ENCODE data around the gene OR1D5. TPM values are rescaled to one million over a fixed set of nuclear protein-coding genes. Genes with fewer than 3 reads are reported as not detected.
"Not testable (repeated sequence)": the region's sequence is repeated elsewhere in the genome, so short reads cannot be mapped to it uniquely, and the experiment has no call there.

The OR1D5 gene
- total and polyA plus RNA-seq, 2 donors (not counting 3 experiments of a cell fraction or from before 2014, with no cell fraction given): not detected

DNA sequence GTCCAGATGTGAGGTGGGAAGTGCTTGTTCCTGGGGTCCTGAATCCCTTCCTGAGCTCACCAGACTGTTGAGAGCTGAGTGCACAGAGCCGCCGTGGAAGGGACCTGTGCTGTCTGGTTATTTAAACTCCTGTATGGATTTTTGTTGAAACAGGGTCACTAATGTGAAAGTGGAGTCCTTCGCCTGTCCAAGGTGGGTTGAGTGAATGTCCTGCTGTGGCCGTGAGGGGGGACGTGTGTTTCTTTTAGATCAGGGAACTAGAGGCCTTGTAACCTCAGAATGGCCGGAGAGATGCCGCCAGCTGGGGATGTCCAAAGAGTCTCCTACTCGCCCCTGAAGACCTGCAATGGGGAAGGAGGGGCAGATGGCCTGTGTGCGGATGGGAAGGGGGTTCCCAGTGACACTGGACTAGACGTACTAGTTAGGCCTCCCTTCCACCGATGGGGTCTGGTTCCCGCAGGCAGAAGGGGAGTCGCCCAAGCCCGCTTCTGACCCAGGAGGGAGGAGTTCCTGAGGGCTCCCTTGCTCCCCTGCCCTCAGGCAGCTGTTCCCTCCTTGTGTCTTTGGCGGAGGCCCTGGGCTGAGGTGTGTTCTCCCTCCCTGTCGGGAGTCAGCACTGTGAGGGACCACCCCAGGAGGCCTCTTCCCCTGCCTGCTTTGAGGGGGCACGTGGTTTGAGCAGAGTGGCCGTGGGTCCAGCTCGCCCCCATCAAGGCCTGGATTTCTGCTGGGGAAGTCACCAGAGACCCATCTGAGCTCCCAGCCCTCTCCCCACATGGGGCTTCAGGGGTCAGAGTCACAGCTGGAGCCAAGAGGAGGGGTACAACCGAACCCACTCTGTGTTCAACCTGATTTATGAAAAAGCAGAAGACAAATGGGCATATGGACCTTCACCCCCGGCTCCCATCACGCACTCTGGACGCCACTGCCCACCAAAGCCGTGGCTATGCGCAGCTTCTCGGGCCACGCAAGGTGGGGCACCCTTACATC is 30.9 kb downstream of the OR1D5 start:
- intact Hi-C loops (cut with micrococcal nuclease): no loop called here
- POLR2A ChIA-PET: no interaction called here

DNA sequence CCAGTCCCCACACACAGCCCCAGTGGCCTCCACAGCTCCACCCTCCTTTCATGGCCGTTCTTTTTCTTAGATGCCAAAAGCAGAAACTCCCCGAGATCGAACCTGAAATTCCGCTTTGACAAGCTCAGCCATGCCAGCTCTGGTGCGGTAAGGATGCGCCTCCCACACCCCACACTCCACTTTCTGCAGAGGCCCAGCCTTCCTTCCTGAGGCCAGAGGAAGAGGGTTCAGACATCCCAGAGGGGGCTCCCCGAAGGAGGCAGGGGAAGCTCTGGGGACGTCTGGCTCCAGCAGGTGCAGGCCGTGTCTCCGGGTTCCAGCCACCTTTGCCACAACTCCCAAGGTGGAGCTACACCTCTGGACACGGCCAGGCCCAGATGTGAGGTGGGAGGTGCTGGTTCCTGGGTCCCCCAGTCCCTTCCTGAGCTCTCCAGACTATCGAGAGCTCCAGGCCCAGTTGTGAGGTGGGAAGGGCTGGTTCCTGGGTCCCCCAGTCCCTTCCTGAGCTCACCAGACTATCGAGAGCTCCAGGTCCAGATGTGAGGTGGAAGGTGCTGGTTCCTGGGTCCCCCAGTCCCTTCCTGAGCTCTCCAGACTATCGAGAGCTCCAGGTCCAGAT is 32.4 kb downstream of the OR1D5 start:
- BruUV-seq (replicated peaks); H3K27me3 ChIP-seq (ENCODE audit: control insufficient read depth in 2 of 2, insufficient read depth in 2 of 2, low read length in 2 of 2); FAIRE-seq; H3K36me3 ChIP-seq (ENCODE audit: control insufficient read depth in 2 of 2, extremely low read depth in 1 of 2, insufficient read depth in 2 of 2, low read length in 2 of 2); DNase-seq (ENCODE audit: low read depth, low spot score); H3K79me2 ChIP-seq (ENCODE audit: control insufficient read depth, insufficient read depth, low read length); dilution Hi-C loops (cut with MboI; ENCODE audit: extremely low pct_ligation_motif_present, low sequenced_read_pairs); H3K9me3 ChIP-seq (replicated peaks; ENCODE audit: control insufficient read depth, insufficient read depth, low read length); H4K20me1 ChIP-seq (replicated peaks; ENCODE audit: control insufficient read depth, extremely low read depth, insufficient read depth, low read length); H3K9me1 ChIP-seq (replicated peaks; ENCODE audit: control insufficient read depth, extremely low read depth, insufficient read depth, low read length); POLR2A ChIA-PET; H3K4me3 ChIP-seq (replicated peaks in 1 of 3; ENCODE audit: insufficient read depth in 1 of 3, low read depth in 1 of 3, low read length in 3 of 3): not testable (repeated sequence)
- H3K4me2 ChIP-seq (ENCODE audit: insufficient read depth, low read length): peak overlapping the region; percentile 35
- peak overlapping the region; percentile 77 for H3K9ac ChIP-seq (replicated peaks; ENCODE audit: extremely low read depth, insufficient read depth, low read length)
- CTCF ChIA-PET: interaction anchor here (1.0 to 2.4 kb wide), 3 partner anchors 9 to 183 kb away, joined by 3 to 11 read pairs (median 3); no protein-coding TSS in a partner anchor
- intact Hi-C loops (cut with micrococcal nuclease): loop anchor here (1.0 kb wide), 3 partner anchors 27 to 76 kb away; no protein-coding TSS in a partner anchor
- peak overlapping the region; percentile 94 for H3K27ac ChIP-seq (ENCODE audit: insufficient read depth, low read depth, low read length)
- H3K4me1 ChIP-seq (ENCODE audit: control insufficient read depth, extremely low read depth, insufficient read depth, low read length): peaks cover 16% of the 10 kb centered on the region
- peak overlapping the region; percentile 23 for H2AFZ ChIP-seq (ENCODE audit: low read depth, low read length)

More for the DNA sequence above, 30.9 kb downstream of the OR1D5 start:
- TF ChIP-seq EZH2 (IDR thresholded peaks at IDR 0.05; ENCODE audit: borderline replicate concordance, low read depth, low read length, severe bottlenecking) (no peak), GATA2 (IDR thresholded peaks at IDR 0.05; ENCODE audit: insufficient read depth, insufficient read length, low read depth, low read length) (no peak), POLR2AphosphoS5 (IDR thresholded peaks at IDR 0.05; ENCODE audit: insufficient read depth, low read depth, low read length) (no peak), POLR2A (IDR thresholded peaks at IDR 0.05; ENCODE audit: low read depth, low read length) (no peak), JUN (IDR thresholded peaks at IDR 0.05; ENCODE audit: borderline replicate concordance, insufficient read depth, insufficient read length, low read depth) (no peak), FOS (IDR thresholded peaks at IDR 0.05; ENCODE audit: borderline replicate concordance, insufficient read depth, low read length) (no peak), MYC (IDR thresholded peaks at IDR 0.05; ENCODE audit: low read depth, low read length) (no peak)
- TF ChIP-seq, protein P1, sequence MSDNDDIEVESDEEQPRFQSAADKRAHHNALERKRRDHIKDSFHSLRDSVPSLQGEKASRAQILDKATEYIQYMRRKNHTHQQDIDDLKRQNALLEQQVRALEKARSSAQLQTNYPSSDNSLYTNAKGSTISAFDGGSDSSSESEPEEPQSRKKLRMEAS (IDR thresholded peaks at IDR 0.05; ENCODE audit: insufficient read depth, insufficient read length): no peak
- TF ChIP-seq, protein P2, sequence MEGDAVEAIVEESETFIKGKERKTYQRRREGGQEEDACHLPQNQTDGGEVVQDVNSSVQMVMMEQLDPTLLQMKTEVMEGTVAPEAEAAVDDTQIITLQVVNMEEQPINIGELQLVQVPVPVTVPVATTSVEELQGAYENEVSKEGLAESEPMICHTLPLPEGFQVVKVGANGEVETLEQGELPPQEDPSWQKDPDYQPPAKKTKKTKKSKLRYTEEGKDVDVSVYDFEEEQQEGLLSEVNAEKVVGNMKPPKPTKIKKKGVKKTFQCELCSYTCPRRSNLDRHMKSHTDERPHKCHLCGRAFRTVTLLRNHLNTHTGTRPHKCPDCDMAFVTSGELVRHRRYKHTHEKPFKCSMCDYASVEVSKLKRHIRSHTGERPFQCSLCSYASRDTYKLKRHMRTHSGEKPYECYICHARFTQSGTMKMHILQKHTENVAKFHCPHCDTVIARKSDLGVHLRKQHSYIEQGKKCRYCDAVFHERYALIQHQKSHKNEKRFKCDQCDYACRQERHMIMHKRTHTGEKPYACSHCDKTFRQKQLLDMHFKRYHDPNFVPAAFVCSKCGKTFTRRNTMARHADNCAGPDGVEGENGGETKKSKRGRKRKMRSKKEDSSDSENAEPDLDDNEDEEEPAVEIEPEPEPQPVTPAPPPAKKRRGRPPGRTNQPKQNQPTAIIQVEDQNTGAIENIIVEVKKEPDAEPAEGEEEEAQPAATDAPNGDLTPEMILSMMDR (IDR thresholded peaks at IDR 0.05; ENCODE audit: extremely low read depth in 1 of 2, insufficient read depth in 1 of 2, low read depth in 1 of 2, low read length in 2 of 2): no peak
- no peaks in the 10 kb centered on the region for H3K9me3 ChIP-seq (replicated peaks; ENCODE audit: control insufficient read depth, insufficient read depth, low read length)
- H2AFZ ChIP-seq (ENCODE audit: low read depth, low read length): no peak overlapping the region
- no peak for FAIRE-seq
- H3K36me3 ChIP-seq (ENCODE audit: control insufficient read depth in 2 of 2, extremely low read depth in 1 of 2, insufficient read depth in 2 of 2, low read length in 2 of 2): no peaks in the 10 kb centered on the region
- peaks cover 16% of the 10 kb centered on the region for H3K4me1 ChIP-seq (ENCODE audit: control insufficient read depth, extremely low read depth, insufficient read depth, low read length)
- H3K4me3 ChIP-seq (replicated peaks in 1 of 3; ENCODE audit: insufficient read depth in 1 of 3, low read depth in 1 of 3, low read length in 3 of 3): no peak overlapping the region
- peaks cover 2 to 7% of the 10 kb centered on the region in 2 experiments for H3K27me3 ChIP-seq (ENCODE audit: control insufficient read depth in 2 of 2, insufficient read depth in 2 of 2, low read length in 2 of 2)
- no peak for DNase-seq (ENCODE audit: low read depth, low spot score)
- H3K9me1 ChIP-seq (replicated peaks; ENCODE audit: control insufficient read depth, extremely low read depth, insufficient read depth, low read length): no peaks in the 10 kb centered on the region
- no peak overlapping the region for H3K27ac ChIP-seq (ENCODE audit: insufficient read depth, low read depth, low read length)
- CTCF ChIA-PET: interaction anchor here (0.9 to 2.4 kb wide), 3 partner anchors 8 to 102 kb away, joined by 3 to 11 read pairs (median 4); no protein-coding TSS in a partner anchor
- no peak overlapping the region for H3K9ac ChIP-seq (replicated peaks; ENCODE audit: extremely low read depth, insufficient read depth, low read length)
- H3K4me2 ChIP-seq (ENCODE audit: insufficient read depth, low read length): no peak overlapping the region
- no peaks in the 10 kb centered on the region for H3K79me2 ChIP-seq (ENCODE audit: control insufficient read depth, insufficient read depth, low read length)
- no TSS peak for BruUV-seq (replicated peaks)
- dilution Hi-C loops (cut with MboI; ENCODE audit: extremely low pct_ligation_motif_present, low sequenced_read_pairs): no loop called here
- H4K20me1 ChIP-seq (replicated peaks; ENCODE audit: control insufficient read depth, extremely low read depth, insufficient read depth, low read length): no peaks in the 10 kb centered on the region
